Activated naive CD8-positive, alpha-beta T cell treated with anti-CD3 and anti-CD28 coated beads, Interleukin-2, amount 50 U/mL, for 24 hours (primary cell): ENCODE data around the gene LMX1B.

Experiments
- ATAC-seq: fragments of 150-1000 bp; cut with Tn5 transposase; one replicate; pipeline ENCODE4 v1.10.0; 2021
- DNase-seq: peaks from one replicate; pipeline ENCODE4 v3.0.0; 2021
- H3K27ac Mint-ChIP-seq: one replicate; pipeline ENCODE4 v1.8.0; 2021; ENCODE audit warnings: mild to moderate bottlenecking, mixed read lengths
- H3K27me3 Mint-ChIP-seq: one replicate; pipeline ENCODE4 v1.8.0; 2021; ENCODE audit warnings: mixed read lengths
- H3K36me3 Mint-ChIP-seq: one replicate; pipeline ENCODE4 v1.8.0; 2021; ENCODE audit warnings: low read depth, mixed read lengths
- H3K4me1 Mint-ChIP-seq: one replicate; pipeline ENCODE4 v1.8.0; 2021; ENCODE audit warnings: mixed read lengths
- H3K4me3 Mint-ChIP-seq: one replicate; pipeline ENCODE4 v1.8.0; 2021; ENCODE audit warnings: mild to moderate bottlenecking, moderate library complexity, mixed read lengths
- H3K9me3 Mint-ChIP-seq: one replicate; pipeline ENCODE4 v1.8.0; 2021; ENCODE audit warnings: mixed read lengths

LMX1B gene

GRCh38 chr9:126589349-126589748 lies 24.4 kb upstream of the LMX1B start:
- no peak for ATAC-seq
- peaks cover 43% of the 10 kb centered on the region for H3K27me3 Mint-ChIP-seq

GRCh38 chr9:126591083-126591482 lies 22.6 kb upstream of the LMX1B start:
- H3K9me3 Mint-ChIP-seq: no peaks in the 10 kb centered on the region
- DNase-seq (no peak), ATAC-seq (no peak)
- H3K27me3 Mint-ChIP-seq: peaks cover 43% of the 10 kb centered on the region
- no peaks in the 10 kb centered on the region for H3K4me1 Mint-ChIP-seq
- no peak overlapping the region for H3K4me3 Mint-ChIP-seq
- H3K27ac Mint-ChIP-seq: no peak overlapping the region
- H3K36me3 Mint-ChIP-seq: no peaks in the 10 kb centered on the region

More at GRCh38 chr9:126589349-126589748, 24.4 kb upstream of the LMX1B start:
- no peaks in the 10 kb centered on the region for H3K9me3 Mint-ChIP-seq
- H3K4me3 Mint-ChIP-seq: no peak overlapping the region
- H3K36me3 Mint-ChIP-seq: no peaks in the 10 kb centered on the region
- no peak overlapping the region for H3K27ac Mint-ChIP-seq
- no peak for DNase-seq
- no peaks in the 10 kb centered on the region for H3K4me1 Mint-ChIP-seq

DNA sequence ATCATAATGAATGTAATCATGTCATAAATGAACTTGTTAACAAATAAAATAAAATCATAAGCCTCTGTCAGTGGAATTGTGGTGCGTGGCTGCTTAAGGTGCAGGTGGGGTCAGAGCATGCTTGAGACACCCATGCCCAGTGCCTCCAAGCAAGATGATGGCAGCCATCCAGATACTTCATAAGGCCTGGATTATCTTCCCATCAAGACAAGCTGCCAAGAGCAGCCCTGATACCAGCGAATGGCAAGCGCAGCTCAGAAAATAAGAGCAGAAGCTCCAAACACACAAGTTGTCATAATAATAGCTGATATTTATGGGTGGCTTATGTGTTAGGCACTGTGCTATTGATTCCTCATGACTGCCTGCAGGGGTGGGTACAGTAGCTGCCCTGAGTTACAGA lies 21.8 kb upstream of the LMX1B start:
- no peaks in the 10 kb centered on the region for H3K36me3 Mint-ChIP-seq
- H3K27ac Mint-ChIP-seq: no peak overlapping the region
- no peaks in the 10 kb centered on the region for H3K4me1 Mint-ChIP-seq
- no peak overlapping the region for H3K4me3 Mint-ChIP-seq
- DNase-seq (no peak), ATAC-seq (no peak)
- H3K27me3 Mint-ChIP-seq: peaks cover 43% of the 10 kb centered on the region
- no peaks in the 10 kb centered on the region for H3K9me3 Mint-ChIP-seq

- Mint-ChIP-seq H3K36me3 (no peaks in the 10 kb centered on the region), H3K9me3 (no peaks in the 10 kb centered on the region), H3K27ac (no peak overlapping the region), H3K4me3 (no peak overlapping the region), H3K4me1 (no peaks in the 10 kb centered on the region), H3K27me3 (peaks cover 47% of the 10 kb centered on the region)
- ATAC-seq (no peak), DNase-seq (no peak)
These were observed 21.3 kb upstream of the LMX1B start for GRCh38 chr9:126592461-126592860.

- Mint-ChIP-seq H3K27ac (no peak overlapping the region), H3K4me3 (no peak overlapping the region), H3K4me1 (no peaks in the 10 kb centered on the region), H3K27me3 (peaks cover 58% of the 10 kb centered on the region), H3K9me3 (no peaks in the 10 kb centered on the region), H3K36me3 (no peaks in the 10 kb centered on the region)
- DNase-seq (no peak), ATAC-seq (no peak)
These were observed 17.7 kb upstream of the LMX1B start for GRCh38 chr9:126595982-126596381.

GRCh38 chr9:126599047-126599650 lies 14.6 kb upstream of the LMX1B start:
- Mint-ChIP-seq H3K9me3 (no peaks in the 10 kb centered on the region), H3K4me1 (no peaks in the 10 kb centered on the region), H3K4me3 (no peak overlapping the region), H3K27me3 (peaks cover 54% of the 10 kb centered on the region), H3K36me3 (no peaks in the 10 kb centered on the region), H3K27ac (no peak overlapping the region)
- ATAC-seq (no peak), DNase-seq (no peak)

DNA sequence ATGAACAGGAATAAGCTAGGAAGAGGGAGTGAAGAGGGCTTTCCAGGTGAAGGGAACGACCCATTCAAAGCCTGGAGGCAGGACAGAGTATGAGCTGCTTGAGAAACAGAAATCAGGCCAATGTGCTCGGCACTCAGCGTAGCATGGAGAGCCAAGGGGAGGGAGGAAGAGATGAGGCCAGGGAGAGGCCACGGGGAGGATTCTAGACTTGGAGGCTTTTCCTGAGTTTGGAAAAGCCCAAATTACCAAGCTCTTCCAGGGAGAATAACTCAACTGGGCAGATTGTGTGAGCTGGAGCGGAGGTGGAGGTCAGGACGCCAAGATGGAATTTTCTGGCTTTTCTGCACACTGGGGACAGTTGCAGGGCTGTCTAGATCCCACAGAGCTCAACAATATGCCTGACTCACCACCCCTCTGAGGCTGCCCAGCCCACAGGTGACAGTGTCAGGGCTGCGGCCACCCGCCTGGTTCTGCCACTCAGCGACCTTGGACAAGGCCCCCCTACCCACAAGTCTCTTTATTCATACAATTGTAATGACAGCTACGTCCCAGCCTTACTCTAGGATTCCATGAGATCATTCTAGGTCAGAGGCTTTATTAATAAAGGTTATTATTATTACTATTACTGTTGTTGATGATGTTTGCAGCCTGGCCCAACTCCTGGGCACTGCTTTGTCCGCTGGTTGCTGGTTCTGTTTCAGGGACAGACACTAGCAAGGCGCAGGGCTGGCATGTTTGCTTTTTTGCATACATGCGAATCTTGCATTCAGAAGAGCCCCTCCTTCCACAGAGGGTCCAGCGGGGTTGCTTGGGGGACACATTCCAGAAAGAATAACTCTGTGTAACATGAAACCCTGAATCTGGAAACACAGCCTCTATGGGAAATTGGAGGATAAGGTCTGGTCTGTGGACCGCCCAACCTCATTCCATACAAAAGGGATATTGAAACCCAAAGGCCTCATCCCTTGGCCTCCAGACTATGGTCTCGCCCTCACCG lies 9.4 kb upstream of the LMX1B start:
- H3K4me1 Mint-ChIP-seq: no peaks in the 10 kb centered on the region
- peaks cover 47% of the 10 kb centered on the region for H3K27me3 Mint-ChIP-seq
- ATAC-seq (no peak), DNase-seq (no peak)
- H3K36me3 Mint-ChIP-seq: no peaks in the 10 kb centered on the region
- no peaks in the 10 kb centered on the region for H3K9me3 Mint-ChIP-seq
- no peak overlapping the region for H3K27ac Mint-ChIP-seq
- no peak overlapping the region for H3K4me3 Mint-ChIP-seq

DNA sequence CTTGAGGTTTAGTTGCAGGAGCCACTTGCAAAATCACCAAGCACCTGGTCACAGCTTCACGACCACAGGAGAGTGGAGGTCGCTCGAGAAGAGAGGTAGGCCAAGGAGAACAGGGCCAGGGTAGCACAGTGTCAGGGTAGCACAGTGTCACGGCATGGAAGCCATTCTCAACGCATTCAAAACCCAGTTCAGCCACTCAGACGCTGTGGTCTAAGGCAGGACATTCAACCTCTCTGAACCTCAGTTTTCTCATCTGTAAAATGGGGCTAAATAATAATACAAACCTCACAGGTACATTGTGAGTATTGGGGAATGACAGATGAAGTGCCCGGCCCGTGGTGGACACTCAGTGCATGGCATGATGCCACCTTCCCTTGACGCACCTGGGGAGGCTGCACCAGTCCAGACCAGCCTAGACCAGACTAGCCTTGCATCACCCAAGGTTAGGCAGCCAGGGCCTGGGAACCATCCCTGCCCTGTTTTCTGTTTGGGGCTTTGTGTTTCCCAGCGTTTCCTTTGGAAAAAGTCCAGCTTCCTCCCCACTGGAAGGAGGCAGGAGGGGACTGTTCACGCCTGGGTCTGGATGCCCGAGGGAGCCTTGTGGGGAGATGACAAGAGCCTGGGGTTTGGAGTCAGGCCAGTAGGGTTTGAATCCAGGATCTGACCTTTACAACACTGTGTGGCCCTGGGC lies 7.8 kb upstream of the LMX1B start:
- Mint-ChIP-seq H3K36me3 (no peaks in the 10 kb centered on the region), H3K27ac (no peak overlapping the region), H3K27me3 (peaks cover 51% of the 10 kb centered on the region), H3K4me1 (no peaks in the 10 kb centered on the region), H3K9me3 (no peaks in the 10 kb centered on the region), H3K4me3 (no peak overlapping the region)
- DNase-seq: no peak
- no peak for ATAC-seq

DNA sequence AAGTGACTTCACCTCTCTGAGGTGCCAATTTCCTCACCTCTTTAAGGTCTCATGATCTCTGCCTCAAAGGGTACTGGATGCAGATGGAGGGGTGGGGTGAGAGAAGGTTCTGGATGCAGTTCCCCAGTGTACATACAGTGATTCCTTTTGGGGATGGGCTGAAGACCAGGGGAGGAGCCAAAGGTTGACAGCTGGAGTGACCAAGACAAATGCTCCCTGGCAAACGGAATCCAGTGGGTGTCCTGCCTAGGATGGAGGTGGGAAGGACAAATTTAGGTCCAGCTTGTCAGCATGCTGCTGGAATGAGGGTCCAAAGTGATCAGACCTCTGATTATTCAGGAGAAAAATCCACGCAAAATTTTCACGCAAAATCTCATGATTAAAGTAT lies 7.3 kb upstream of the LMX1B start:
- ATAC-seq (no peak), DNase-seq (no peak)
- Mint-ChIP-seq H3K36me3 (no peaks in the 10 kb centered on the region), H3K9me3 (no peaks in the 10 kb centered on the region), H3K27ac (no peak overlapping the region), H3K27me3 (peaks cover 53% of the 10 kb centered on the region), H3K4me3 (no peak overlapping the region), H3K4me1 (peaks cover 5% of the 10 kb centered on the region)

DNA sequence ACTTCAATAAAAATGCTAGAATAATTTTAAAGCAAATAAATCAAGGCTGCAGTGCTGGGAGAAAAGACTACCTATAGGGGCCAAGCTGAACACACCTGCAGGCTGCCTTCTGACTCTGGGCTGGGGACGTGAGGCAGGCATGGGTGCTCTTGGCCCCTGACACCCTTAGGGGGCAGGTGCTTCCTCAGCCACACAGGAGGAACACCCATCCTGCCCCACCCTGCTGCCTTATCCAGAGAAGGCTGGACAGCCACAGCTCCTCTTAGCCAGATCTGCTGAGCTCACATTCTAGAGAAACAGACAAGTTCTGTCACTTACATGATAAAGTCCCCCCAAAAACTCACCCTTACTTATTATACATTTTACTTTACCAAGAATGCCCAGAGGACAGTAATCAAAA lies 6.6 kb upstream of the LMX1B start:
- no peak for ATAC-seq
- Mint-ChIP-seq H3K4me1 (peaks cover 8% of the 10 kb centered on the region), H3K27me3 (peaks cover 56% of the 10 kb centered on the region), H3K36me3 (no peaks in the 10 kb centered on the region), H3K9me3 (no peaks in the 10 kb centered on the region), H3K4me3 (no peak overlapping the region), H3K27ac (no peak overlapping the region)
- DNase-seq: no peak

- no peak overlapping the region for H3K4me3 Mint-ChIP-seq
These were observed 6.0 kb upstream of the LMX1B start for GRCh38 chr9:126607731-126608130.

DNA sequence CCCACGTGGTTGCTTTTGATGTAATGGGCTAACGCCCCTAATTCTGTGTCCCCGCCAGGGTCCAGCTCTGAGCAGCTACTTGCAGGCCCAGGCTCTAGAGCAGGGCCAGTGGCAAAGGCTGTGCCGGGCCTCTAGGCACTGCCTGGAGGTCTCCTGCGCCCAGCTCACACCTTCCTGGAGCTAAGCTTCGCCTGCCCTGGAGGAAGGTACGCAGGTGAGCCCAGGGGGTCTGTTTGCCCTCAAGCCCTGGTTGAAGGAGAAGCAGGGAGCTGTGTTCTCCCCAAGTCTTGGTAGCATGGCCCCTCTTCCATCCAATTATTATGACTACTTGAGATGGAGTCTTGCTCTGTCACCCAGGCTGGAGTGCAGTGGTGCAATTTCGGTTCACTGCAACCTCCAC lies 5.2 kb upstream of the LMX1B start:
- Mint-ChIP-seq H3K36me3 (no peaks in the 10 kb centered on the region), H3K27me3 (peaks cover 64% of the 10 kb centered on the region), H3K9me3 (no peaks in the 10 kb centered on the region), H3K27ac (no peak overlapping the region), H3K4me1 (peaks cover 15% of the 10 kb centered on the region), H3K4me3 (no peak overlapping the region)
- DNase-seq (no peak), ATAC-seq (no peak)

More at GRCh38 chr9:126607731-126608130, 6.0 kb upstream of the LMX1B start:
- H3K9me3 Mint-ChIP-seq: no peaks in the 10 kb centered on the region
- H3K27me3 Mint-ChIP-seq: peaks cover 60% of the 10 kb centered on the region
- DNase-seq (no peak), ATAC-seq (no peak)
- no peaks in the 10 kb centered on the region for H3K36me3 Mint-ChIP-seq
- no peak overlapping the region for H3K27ac Mint-ChIP-seq
- H3K4me1 Mint-ChIP-seq: peaks cover 10% of the 10 kb centered on the region

DNA sequence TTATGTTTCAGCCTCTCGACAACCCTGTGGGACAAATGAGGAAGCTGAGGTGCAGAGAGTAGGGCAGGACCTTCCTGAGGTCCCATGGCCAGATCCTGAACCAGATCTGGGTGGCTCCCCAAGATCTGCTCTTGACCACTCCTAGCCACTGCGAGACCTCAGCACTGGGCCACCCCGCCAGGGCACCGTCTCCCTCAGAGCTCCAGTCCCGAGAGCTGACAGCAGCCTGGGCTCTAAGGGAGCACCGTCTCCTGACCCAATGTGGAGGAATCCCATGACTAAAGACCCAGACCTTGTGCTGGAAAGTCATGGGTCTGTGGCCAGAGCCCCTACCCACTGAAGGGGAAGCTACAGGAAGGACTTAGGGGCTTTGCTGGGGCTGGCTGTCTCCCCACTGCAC lies 4.5 kb upstream of the LMX1B start:
- Mint-ChIP-seq H3K27ac (no peak overlapping the region), H3K36me3 (no peaks in the 10 kb centered on the region), H3K27me3 (peaks cover 59% of the 10 kb centered on the region), H3K4me1 (peaks cover 15% of the 10 kb centered on the region), H3K9me3 (no peaks in the 10 kb centered on the region), H3K4me3 (no peak overlapping the region)
- ATAC-seq (no peak), DNase-seq (no peak)

DNA sequence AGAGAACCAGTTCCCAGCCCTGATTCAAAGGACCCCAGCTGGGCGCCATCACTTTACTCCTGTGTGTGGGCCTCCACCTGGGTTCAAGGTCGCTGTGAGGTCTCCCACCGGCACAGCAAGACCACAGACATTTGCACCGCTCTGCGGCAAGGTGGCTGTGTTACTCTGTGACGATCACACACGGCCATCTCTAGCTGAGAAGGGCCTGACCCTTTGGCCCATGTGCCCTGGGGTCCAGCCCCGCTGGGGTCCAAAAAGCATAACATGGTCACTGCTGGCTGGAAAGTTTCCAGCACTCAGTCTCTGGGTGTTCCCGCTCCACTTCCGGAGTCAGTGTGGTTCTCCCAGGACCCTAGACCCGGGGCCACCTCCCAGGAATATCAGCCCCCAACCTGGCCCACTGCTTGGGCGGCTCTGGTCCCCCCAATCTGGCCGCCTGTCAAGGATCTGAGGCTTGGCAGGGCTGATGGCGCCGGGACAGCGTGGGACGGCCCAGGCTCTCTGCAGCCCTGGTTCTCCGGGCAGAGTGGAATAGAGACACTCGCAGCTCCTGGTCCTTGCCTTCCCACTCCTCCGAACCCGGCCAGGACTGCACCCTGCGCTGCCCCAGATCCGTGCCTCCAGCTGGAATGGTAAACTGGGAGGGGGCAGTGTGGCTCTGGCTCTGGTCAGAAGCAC lies 3.9 kb upstream of the LMX1B start:
- ATAC-seq (no peak), DNase-seq (no peak)
- Mint-ChIP-seq H3K4me3 (no peak overlapping the region), H3K4me1 (peaks cover 21% of the 10 kb centered on the region), H3K27ac (no peak overlapping the region), H3K36me3 (no peaks in the 10 kb centered on the region), H3K9me3 (no peaks in the 10 kb centered on the region), H3K27me3 (peaks cover 65% of the 10 kb centered on the region)
